HCT116 (cell line): Measurements from ENCODE around the gene PSMB7. TPM values are rescaled to one million over a fixed set of nuclear protein-coding genes. Genes with fewer than 3 reads are reported as not detected.

Source experiments
- ATAC-seq: fragments of 200-7000 bp; cut with Tn5 transposase; 2 replicates; pipeline ENCODE4 v1.9.1; 2020; ENCODE audit warnings: mild to moderate bottlenecking, moderate library complexity
- BruUV-seq: library from RNA; stranded (reverse); fragments of 400-500 nt; replicated peaks from 2 replicates; lab custom pipeline; 2021; lab: Mats Ljungman, UMichigan
- CTCF ChIA-PET: fragments of 300-600 bp; sonication (Branson Sonifier 250); formaldehyde crosslinking; loops from one replicate; lab custom pipeline; 2021; ENCODE audit warnings: antibody characterized with exemption; lab: Charles Lee
- POLR2A ChIA-PET: fragments of 300-600, 350-600 bp; sonication (Branson Sonifier 250); formaldehyde crosslinking; loops from one replicate; lab custom pipeline; 2021; ENCODE audit warnings: antibody characterized with exemption; lab: Charles Lee
- RAD21 ChIA-PET, 2 experiments: fragments of 300-600 bp; sonication (Branson Sonifier 250); formaldehyde crosslinking; loops; one replicate each; lab custom pipeline; 2023; ENCODE audit warnings: low total read pairs in 2 of 2; ENCODE audit not compliant: uncharacterized antibody in 2 of 2, unreplicated experiment in 2 of 2, low non-redundant PET in 1 of 2; lab: Charles Lee
- DNase-seq: peaks from one replicate; pipeline ENCODE4 v3.0.0-alpha.2; 2010; ENCODE audit warnings: low read depth, low spot score
- H2AFZ ChIP-seq: fragments of 200-600 bp; shearing (Covaris generic), sonication (generic); 2 replicates; pipeline ENCODE4 v1.6.1; 2017; ENCODE audit warnings: low read depth, mixed run types, mixed read lengths, antibody characterized with exemption, low read length; ENCODE audit not compliant: poor library complexity, severe bottlenecking
- H3K27ac ChIP-seq: 2 replicates; pipeline ENCODE4 v1.5.1; 2012; ENCODE audit warnings: low read depth, low read length
- H3K27me3 ChIP-seq: fragments of 200-600 bp; sonication (generic); 2 replicates; pipeline ENCODE4 v1.6.1; 2016; ENCODE audit warnings: mixed run types, low read length, mixed read lengths; ENCODE audit not compliant: insufficient read depth
- H3K36me3 ChIP-seq, 2 experiments: fragments of 200-500 bp in 1 of 2; fragments of 200-600 bp in 1 of 2; sonication (Bioruptor generic) in 1 of 2; sonication (generic) in 1 of 2; 2 replicates each; pipeline versions ENCODE4 v1.5.1 to v1.6.1; 2014 to 2016; ENCODE audit warnings: low read length in 2 of 2, inconsistent platforms in 1 of 2, mixed read lengths in 1 of 2, mixed run types in 1 of 2; ENCODE audit not compliant: insufficient read depth in 2 of 2, control insufficient read depth in 1 of 2
- H3K4me1 ChIP-seq, 2 experiments: fragments of 200-600 bp in 1 of 2; sonication (generic) in 1 of 2; 2 replicates each; pipeline versions ENCODE4 v1.5.1 to v1.6.1; 2012 to 2017; ENCODE audit warnings: low read length in 2 of 2, inconsistent platforms in 1 of 2, mild to moderate bottlenecking in 1 of 2, mixed read lengths in 1 of 2, mixed run types in 1 of 2, moderate library complexity in 1 of 2; ENCODE audit not compliant: insufficient read depth in 2 of 2, control insufficient read depth in 1 of 2
- H3K4me2 ChIP-seq: fragments of 200-600 bp; sonication (generic); 2 replicates; pipeline ENCODE4 v1.6.1; 2017; ENCODE audit warnings: mixed run types, low read length, mixed read lengths
- H3K4me3 ChIP-seq, 2 experiments: fragments of 200-600 bp in 1 of 2; sonication (generic) in 1 of 2; replicated peaks in 1 of 2; 2 replicates each; pipeline ENCODE4 v1.5.1; 2011 to 2016; ENCODE audit warnings: low read length in 2 of 2, control low read depth in 1 of 2, low read depth in 1 of 2, mild to moderate bottlenecking in 1 of 2, mixed read lengths in 1 of 2, mixed run types in 1 of 2
- H3K79me2 ChIP-seq: fragments of 200-600 bp; sonication (generic); 2 replicates; pipeline ENCODE4 v1.6.1; 2017; ENCODE audit warnings: mild to moderate bottlenecking, mixed run types, low read length, moderate library complexity, mixed read lengths; ENCODE audit not compliant: insufficient read depth
- H3K9ac ChIP-seq: fragments of 200-600 bp; sonication (generic); 2 replicates; pipeline ENCODE4 v1.6.1; 2016; ENCODE audit warnings: low read length, mixed read lengths
- H3K9me2 ChIP-seq: fragments of 200-600 bp; sonication (generic), shearing (Covaris generic); 2 replicates; pipeline ENCODE4 v1.6.1; 2017; ENCODE audit warnings: mixed run types, mild to moderate bottlenecking, moderate library complexity; ENCODE audit not compliant: insufficient read depth
- H3K9me3 ChIP-seq, 2 experiments: fragments of 200-500 bp in 1 of 2; fragments of 200-600 bp in 1 of 2; sonication (Bioruptor generic) in 1 of 2; sonication (generic) in 1 of 2; 2 replicates each; pipeline ENCODE4 v1.6.1; 2014 to 2017; ENCODE audit warnings: low read length in 2 of 2, mixed read lengths in 2 of 2, inconsistent platforms in 1 of 2, low read depth in 1 of 2, mild to moderate bottlenecking in 1 of 2, mixed run types in 1 of 2, moderate library complexity in 1 of 2; ENCODE audit not compliant: control insufficient read depth in 1 of 2, insufficient read depth in 1 of 2
- H4K20me1 ChIP-seq: fragments of 200-600 bp; sonication (generic), shearing (Covaris generic); 2 replicates; pipeline ENCODE4 v1.6.1; 2017; ENCODE audit warnings: mixed run types, mild to moderate bottlenecking, moderate library complexity; ENCODE audit not compliant: insufficient read depth
- CEBPB ChIP-seq: IDR thresholded peaks from 2 replicates; pipeline ENCODE4 v1.6.1; 2012; ENCODE audit warnings: low read depth
- ELF1 ChIP-seq: IDR thresholded peaks from 2 replicates; pipeline ENCODE4 v1.6.1; 2012; ENCODE audit warnings: low read depth, borderline replicate concordance
- EZH2phosphoT487 ChIP-seq: fragments of 200-600 bp; IDR thresholded peaks from 2 replicates; pipeline ENCODE4 v1.6.1; 2018; ENCODE audit warnings: antibody characterized with exemption, borderline replicate concordance
- JUND ChIP-seq: IDR thresholded peaks from 2 replicates; pipeline ENCODE4 v1.6.1; 2012
- MAX ChIP-seq: IDR thresholded peaks from 2 replicates; pipeline ENCODE4 v1.6.1; 2012
- SRF ChIP-seq: IDR thresholded peaks from 2 replicates; pipeline ENCODE4 v1.6.1; 2012; ENCODE audit warnings: low read depth
- TCF7L2 ChIP-seq: IDR thresholded peaks from 2 replicates; pipeline ENCODE4 v1.7.0; 2011; ENCODE audit warnings: borderline replicate concordance, inconsistent platforms; ENCODE audit not compliant: insufficient read depth, insufficient read length; ENCODE audit errors: extremely low read depth
- intact Hi-C: fragments of 100-400 bp; cut with micrococcal nuclease; formaldehyde crosslinking; loops from 2 replicates; pipeline ENCODE4 v1.10.0; 2022
- total RNA-seq: library from RNA; stranded (reverse); gene quantifications from one replicate; pipeline ENCODE4 v1.2.1, GENCODE V29; 2021; ENCODE audit not compliant: unreplicated experiment
- TF ChIP-seq, protein P1 (sequence below), 3 experiments: fragments of 200-600 bp in 1 of 3; sonication (generic) in 1 of 3; IDR thresholded peaks in 2 of 3; conservative IDR thresholded peaks in 1 of 3; 2 replicates each; pipeline ENCODE4 v1.5.1; 2012 to 2017; ENCODE audit warnings: low read depth in 2 of 3, low read length in 2 of 3, antibody characterized with exemption in 1 of 3, borderline replicate concordance in 1 of 3, control low read depth in 1 of 3, mild to moderate bottlenecking in 1 of 3, mixed read lengths in 1 of 3, mixed run types in 1 of 3, moderate library complexity in 1 of 3; ENCODE audit not compliant: insufficient read depth in 1 of 3
- TF ChIP-seq, protein P2 (sequence below): IDR thresholded peaks from 2 replicates; pipeline ENCODE4 v1.6.1; 2011; ENCODE audit warnings: mild to moderate bottlenecking, low read length, moderate library complexity; ENCODE audit not compliant: insufficient replicate concordance; ENCODE audit errors: extremely low read depth

PSMB7 gene
- total RNA-seq, 1 experiment from 2014 or later, result 222 TPM

GRCh38 chr9:124375726-124376125 lies 39.5 kb downstream of the PSMB7 start:
- BruUV-seq, result no TSS peak
- no peak overlapping the region for H3K9ac ChIP-seq
- H2AFZ ChIP-seq, result no peak overlapping the region
- no peak overlapping the region for H3K4me2 ChIP-seq
- H3K4me3 ChIP-seq, result no peak overlapping the region
- H3K4me1 ChIP-seq, result no peaks in the 10 kb centered on the region
- peaks cover 0 to 5% of the 10 kb centered on the region in 2 experiments; a peak in 3 of 4 replicates for H3K36me3 ChIP-seq
- intact Hi-C loops, result no loop called here
- TF ChIP-seq, protein P1, sequence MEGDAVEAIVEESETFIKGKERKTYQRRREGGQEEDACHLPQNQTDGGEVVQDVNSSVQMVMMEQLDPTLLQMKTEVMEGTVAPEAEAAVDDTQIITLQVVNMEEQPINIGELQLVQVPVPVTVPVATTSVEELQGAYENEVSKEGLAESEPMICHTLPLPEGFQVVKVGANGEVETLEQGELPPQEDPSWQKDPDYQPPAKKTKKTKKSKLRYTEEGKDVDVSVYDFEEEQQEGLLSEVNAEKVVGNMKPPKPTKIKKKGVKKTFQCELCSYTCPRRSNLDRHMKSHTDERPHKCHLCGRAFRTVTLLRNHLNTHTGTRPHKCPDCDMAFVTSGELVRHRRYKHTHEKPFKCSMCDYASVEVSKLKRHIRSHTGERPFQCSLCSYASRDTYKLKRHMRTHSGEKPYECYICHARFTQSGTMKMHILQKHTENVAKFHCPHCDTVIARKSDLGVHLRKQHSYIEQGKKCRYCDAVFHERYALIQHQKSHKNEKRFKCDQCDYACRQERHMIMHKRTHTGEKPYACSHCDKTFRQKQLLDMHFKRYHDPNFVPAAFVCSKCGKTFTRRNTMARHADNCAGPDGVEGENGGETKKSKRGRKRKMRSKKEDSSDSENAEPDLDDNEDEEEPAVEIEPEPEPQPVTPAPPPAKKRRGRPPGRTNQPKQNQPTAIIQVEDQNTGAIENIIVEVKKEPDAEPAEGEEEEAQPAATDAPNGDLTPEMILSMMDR (IDR thresholded peaks at IDR 0.05 in 2 of 3, conservative IDR thresholded peaks at IDR 0.05 in 1 of 3; ENCODE audit: borderline replicate concordance in 1 of 3, insufficient read depth in 1 of 3, low read depth in 2 of 3, low read length in 2 of 3), result no peak
- TF ChIP-seq JUND (no peak), TCF7L2 (no peak), CEBPB (no peak), ELF1 (no peak), SRF (no peak), MAX (no peak), EZH2phosphoT487 (no peak)
- TF ChIP-seq, protein P2, sequence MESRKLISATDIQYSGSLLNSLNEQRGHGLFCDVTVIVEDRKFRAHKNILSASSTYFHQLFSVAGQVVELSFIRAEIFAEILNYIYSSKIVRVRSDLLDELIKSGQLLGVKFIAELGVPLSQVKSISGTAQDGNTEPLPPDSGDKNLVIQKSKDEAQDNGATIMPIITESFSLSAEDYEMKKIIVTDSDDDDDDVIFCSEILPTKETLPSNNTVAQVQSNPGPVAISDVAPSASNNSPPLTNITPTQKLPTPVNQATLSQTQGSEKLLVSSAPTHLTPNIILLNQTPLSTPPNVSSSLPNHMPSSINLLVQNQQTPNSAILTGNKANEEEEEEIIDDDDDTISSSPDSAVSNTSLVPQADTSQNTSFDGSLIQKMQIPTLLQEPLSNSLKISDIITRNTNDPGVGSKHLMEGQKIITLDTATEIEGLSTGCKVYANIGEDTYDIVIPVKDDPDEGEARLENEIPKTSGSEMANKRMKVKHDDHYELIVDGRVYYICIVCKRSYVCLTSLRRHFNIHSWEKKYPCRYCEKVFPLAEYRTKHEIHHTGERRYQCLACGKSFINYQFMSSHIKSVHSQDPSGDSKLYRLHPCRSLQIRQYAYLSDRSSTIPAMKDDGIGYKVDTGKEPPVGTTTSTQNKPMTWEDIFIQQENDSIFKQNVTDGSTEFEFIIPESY, result no peak
- H3K9me2 ChIP-seq, result no peaks in the 10 kb centered on the region
- H4K20me1 ChIP-seq, result peaks cover 10% of the 10 kb centered on the region; the same call in 1 of the 2 replicates
- H3K27ac ChIP-seq, result no peak overlapping the region
- DNase-seq (no peak), ATAC-seq (no peak)
- POLR2A ChIA-PET, result no interaction called here
- RAD21 ChIA-PET, result no interaction called here
- CTCF ChIA-PET, result no interaction called here
- no peaks in the 10 kb centered on the region for H3K27me3 ChIP-seq
- H3K79me2 ChIP-seq, result peaks cover 99% of the 10 kb centered on the region
- H3K9me3 ChIP-seq, result no peaks in the 10 kb centered on the region
